GM23338 (cell line): Measurements from ENCODE around the gene KRT31. TPM values are rescaled to one million over a fixed set of nuclear protein-coding genes. Genes with fewer than 3 reads are reported as not detected.

ENCODE experiments used
- ATAC-seq: fragments of 200-7000 bp; cut with Tn5 transposase; 3 replicates; pipeline ENCODE4 v1.9.1; 2020
- DNase-seq: peaks from one replicate; pipeline ENCODE4 v3.0.0-alpha.2; 2015; ENCODE audit warnings: low spot score
- H2AFZ ChIP-seq: fragments of 200-600 bp; sonication (generic); 2 replicates; pipeline ENCODE4 v1.8.0; 2016; ENCODE audit warnings: antibody characterized with exemption, mild to moderate bottlenecking, moderate library complexity
- H3F3A ChIP-seq: fragments of 200-600 bp; sonication (generic); replicated peaks from 2 replicates; pipeline ENCODE4 v1.8.0; 2017; ENCODE audit warnings: antibody characterized with exemption, mixed run types, low read depth
- H3K27ac ChIP-seq: fragments of 200-600 bp; sonication (generic); 2 replicates; pipeline ENCODE4 v1.6.1; 2016; ENCODE audit warnings: low read depth
- H3K27me3 ChIP-seq: fragments of 200-600 bp; sonication (generic); 2 replicates; pipeline ENCODE4 v1.8.0; 2016; ENCODE audit warnings: mild to moderate bottlenecking, mixed run types, moderate library complexity; ENCODE audit not compliant: insufficient read depth
- H3K36me3 ChIP-seq: fragments of 200-600 bp; sonication (generic); 2 replicates; pipeline ENCODE4 v1.8.0; 2016; ENCODE audit warnings: mild to moderate bottlenecking; ENCODE audit not compliant: insufficient read depth
- H3K4me1 ChIP-seq: fragments of 200-600 bp; sonication (generic); 2 replicates; pipeline ENCODE4 v1.8.0; 2016; ENCODE audit warnings: mild to moderate bottlenecking, moderate library complexity; ENCODE audit not compliant: insufficient read depth
- H3K4me2 ChIP-seq: fragments of 200-600 bp; sonication (generic); 2 replicates; pipeline ENCODE4 v1.7.1; 2017; ENCODE audit warnings: mixed run types
- H3K4me3 ChIP-seq: fragments of 200-600 bp; sonication (generic); 2 replicates; pipeline ENCODE4 v1.6.1; 2016; ENCODE audit warnings: mixed run types
- H3K79me2 ChIP-seq: fragments of 200-600 bp; sonication (generic); replicated peaks from 2 replicates; pipeline ENCODE4 v1.8.0; 2017; ENCODE audit warnings: mild to moderate bottlenecking; ENCODE audit not compliant: insufficient read depth
- H3K9me2 ChIP-seq: fragments of 200-600 bp; sonication (generic); 2 replicates; pipeline ENCODE4 v1.8.0; 2017; ENCODE audit not compliant: insufficient read depth
- H4K20me1 ChIP-seq: fragments of 200-600 bp; sonication (generic); replicated peaks from 2 replicates; pipeline ENCODE4 v1.8.0; 2017; ENCODE audit warnings: mild to moderate bottlenecking; ENCODE audit not compliant: insufficient read depth
- H3K27ac Mint-ChIP-seq: 2 replicates; pipeline ENCODE4 v1.8.0; 2020; ENCODE audit warnings: inconsistent platforms, mild to moderate bottlenecking, moderate library complexity, mixed read lengths
- H3K27me3 Mint-ChIP-seq: 3 replicates; pipeline ENCODE4 v1.8.0; 2022; ENCODE audit warnings: low read depth, mild to moderate bottlenecking, moderate library complexity, mixed read lengths, inconsistent platforms; ENCODE audit not compliant: insufficient read depth, poor library complexity
- H3K36me3 Mint-ChIP-seq: 3 replicates; pipeline ENCODE4 v1.8.0; 2021; ENCODE audit warnings: low read depth, mild to moderate bottlenecking, inconsistent platforms, moderate library complexity, mixed read lengths
- H3K4me1 Mint-ChIP-seq: 3 replicates; pipeline ENCODE4 v1.8.0; 2020; ENCODE audit warnings: mild to moderate bottlenecking, inconsistent platforms, mixed read lengths
- H3K4me3 Mint-ChIP-seq: 3 replicates; pipeline ENCODE4 v1.8.0; 2021; ENCODE audit warnings: moderate library complexity, mild to moderate bottlenecking, inconsistent platforms, mixed read lengths
- H3K9me3 Mint-ChIP-seq: 3 replicates; pipeline ENCODE4 v1.8.0; 2020; ENCODE audit warnings: moderate library complexity, mild to moderate bottlenecking, inconsistent platforms, mixed read lengths
- CREB1 ChIP-seq: fragments of 250-450 bp; sonication (Bioruptor Pico); IDR thresholded peaks from 2 replicates; pipeline ENCODE4 v1.5.0; 2020; ENCODE audit warnings: low read depth, mild to moderate bottlenecking, moderate library complexity
- CTCF ChIP-seq, 2 experiments: fragments of 200-600 bp in 1 of 2; sonication (generic) in 1 of 2; conservative IDR thresholded peaks; 2 replicates each; pipeline versions ENCODE4 v1.5.1 to v1.6.1; 2016 to 2017; ENCODE audit warnings: antibody characterized with exemption in 2 of 2, low read depth in 2 of 2, mild to moderate bottlenecking in 2 of 2, moderate library complexity in 1 of 2
- ETS1 ChIP-seq: IDR thresholded peaks from 2 replicates; pipeline ENCODE4 v1.6.1; 2016; ENCODE audit warnings: antibody characterized with exemption
- EZH2 ChIP-seq: fragments of 200-600 bp; sonication (generic); IDR thresholded peaks from one replicate; pipeline ENCODE4 v1.8.0; 2017; ENCODE audit warnings: antibody characterized with exemption, mild to moderate bottlenecking, low read depth; ENCODE audit not compliant: unreplicated experiment
- EZH2phosphoT487 ChIP-seq: fragments of 200-600 bp; sonication (generic); IDR thresholded peaks from one replicate; pipeline ENCODE4 v1.8.1; 2018; ENCODE audit warnings: antibody characterized with exemption; ENCODE audit not compliant: unreplicated experiment
- JUNB ChIP-seq: IDR thresholded peaks from one replicate; pipeline ENCODE4 v1.6.1; 2016; ENCODE audit warnings: antibody characterized with exemption; ENCODE audit not compliant: unreplicated experiment
- NANOG ChIP-seq: IDR thresholded peaks from 2 replicates; pipeline ENCODE4 v1.6.1; 2016; ENCODE audit warnings: antibody characterized with exemption, borderline replicate concordance
- POLR2AphosphoS5 ChIP-seq: IDR thresholded peaks from 2 replicates; pipeline ENCODE4 v1.6.1; 2016; ENCODE audit warnings: antibody characterized with exemption, low read depth
- REST ChIP-seq: IDR thresholded peaks from one replicate; pipeline ENCODE4 v1.6.1; 2018; ENCODE audit warnings: antibody characterized with exemption; ENCODE audit not compliant: unreplicated experiment
- STAT1 ChIP-seq: IDR thresholded peaks from one replicate; pipeline ENCODE4 v1.6.1; 2016; ENCODE audit warnings: antibody characterized with exemption; ENCODE audit not compliant: unreplicated experiment
- ZNF114 ChIP-seq: fragments of 250-450 bp; sonication (Bioruptor Pico); IDR thresholded peaks from 2 replicates; pipeline ENCODE4 v1.5.0; 2020; ENCODE audit warnings: mild to moderate bottlenecking, moderate library complexity
- ZNF331 ChIP-seq: fragments of 250-450 bp; sonication (Bioruptor Pico); IDR thresholded peaks from 2 replicates; pipeline ENCODE4 v1.5.0; 2020; ENCODE audit warnings: low read depth, mild to moderate bottlenecking, moderate library complexity
- ZNF462 ChIP-seq: fragments of 250-450 bp; sonication (Bioruptor Pico); IDR thresholded peaks from 2 replicates; pipeline ENCODE4 v1.5.0; 2020; ENCODE audit warnings: mild to moderate bottlenecking, moderate library complexity
- polyA plus RNA-seq: library from polyadenylated mRNA; unstranded; fragments of >200 nt; fragmentation: Nextera tagmentation; extraction: Ambion mirVana; gene quantifications from 2 replicates; pipeline ENCODE4 v1.2.1, GENCODE V29; 2016
- total RNA-seq: library from RNA; depleted of rRNA; stranded (reverse); fragments of >200 nt; shearing (Covaris generic); gene quantifications from 2 replicates; pipeline ENCODE4 v1.2.3, GENCODE V29; 2014

KRT31 gene
- total and polyA plus RNA-seq, 2 experiments from 2014 or later, result not detected

- no peaks in the 10 kb centered on the region; the same call in 2 of the 3 replicates for H3K36me3 Mint-ChIP-seq
- TF ChIP-seq POLR2AphosphoS5 (no peak), JUNB (no peak), CTCF (conservative IDR thresholded peaks at IDR 0.05; ENCODE audit: low read depth in 2 of 2) (no peak), EZH2 (no peak), ZNF331 (CRISPR knock-in tag) (no peak), EZH2phosphoT487 (no peak), NANOG (no peak), REST (no peak), ETS1 (no peak), CREB1 (CRISPR knock-in tag) (no peak), ZNF462 (CRISPR knock-in tag) (no peak), STAT1 (no peak), ZNF114 (CRISPR knock-in tag) (no peak)
- Histone ChIP-seq H3K4me2 (no peak overlapping the region), H2AFZ (peak overlapping the region; percentile 6; the same call in 1 of the 2 replicates), H3F3A (no peaks in the 10 kb centered on the region), H3K4me3 (no peak overlapping the region), H3K79me2 (no peaks in the 10 kb centered on the region), H3K9me2 (peaks cover 9% of the 10 kb centered on the region), H3K27ac (no peak overlapping the region), H4K20me1 (no peaks in the 10 kb centered on the region), H3K4me1 (no peaks in the 10 kb centered on the region), H3K36me3 (no peaks in the 10 kb centered on the region), H3K27me3 (no peaks in the 10 kb centered on the region)
- DNase-seq (no peak), ATAC-seq (no peak)
- H3K27ac Mint-ChIP-seq, result no peak overlapping the region
- H3K4me1 Mint-ChIP-seq, result no peaks in the 10 kb centered on the region
- H3K27me3 Mint-ChIP-seq, result peaks cover 2% of the 10 kb centered on the region
- peaks cover 9% of the 10 kb centered on the region; the same call in 2 of the 3 replicates for H3K9me3 Mint-ChIP-seq
- H3K4me3 Mint-ChIP-seq, result no peak overlapping the region
These were observed 9.7 kb downstream of the KRT31 start for GRCh38 chr17:41387670-41388069.
